NCI-H146 (cell line): ENCODE data around the gene CCDC137.
A peak's percentile ranks its signal among the peaks of the same experiment; 100 is the strongest.

Experiments used
- DNase-seq: peaks from one replicate; lab custom pipeline; 2025; lab: John Stamatoyannopoulos, UW

The CCDC137 gene

DNA sequence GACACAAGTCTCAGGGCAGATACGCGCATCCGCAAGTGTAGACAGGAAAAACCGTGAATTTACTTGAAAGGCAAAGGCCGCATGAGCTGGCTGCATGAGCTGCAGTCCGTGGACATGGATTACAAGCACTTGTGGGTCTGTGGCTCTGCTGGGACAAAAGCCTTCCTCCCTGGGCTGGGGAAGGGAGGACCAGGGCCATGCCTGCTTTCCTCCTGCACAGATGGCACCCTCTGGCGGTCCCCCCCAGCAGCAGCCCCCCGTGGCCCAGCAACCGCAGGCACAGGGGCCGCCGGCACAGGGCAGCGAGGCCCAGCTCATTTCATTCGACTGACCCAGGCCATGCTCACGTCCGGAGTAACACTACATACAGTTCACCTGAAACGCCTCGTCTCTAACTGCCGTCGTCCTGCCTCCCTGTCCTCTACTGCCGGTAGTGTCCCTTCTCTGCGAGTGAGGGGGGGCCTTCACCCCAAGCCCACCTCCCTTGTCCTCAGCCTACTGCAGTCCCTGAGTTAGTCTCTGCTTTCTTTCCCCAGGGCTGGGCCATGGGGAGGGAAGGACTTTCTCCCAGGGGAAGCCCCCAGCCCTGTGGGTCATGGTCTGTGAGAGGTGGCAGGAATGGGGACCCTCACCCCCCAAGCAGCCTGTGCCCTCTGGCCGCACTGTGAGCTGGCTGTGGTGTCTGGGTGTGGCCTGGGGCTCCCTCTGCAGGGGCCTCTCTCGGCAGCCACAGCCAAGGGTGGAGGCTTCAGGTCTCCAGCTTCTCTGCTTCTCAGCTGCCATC lies 34.9 kb downstream of the CCDC137 start:
- DNase-seq: no peak

DNA sequence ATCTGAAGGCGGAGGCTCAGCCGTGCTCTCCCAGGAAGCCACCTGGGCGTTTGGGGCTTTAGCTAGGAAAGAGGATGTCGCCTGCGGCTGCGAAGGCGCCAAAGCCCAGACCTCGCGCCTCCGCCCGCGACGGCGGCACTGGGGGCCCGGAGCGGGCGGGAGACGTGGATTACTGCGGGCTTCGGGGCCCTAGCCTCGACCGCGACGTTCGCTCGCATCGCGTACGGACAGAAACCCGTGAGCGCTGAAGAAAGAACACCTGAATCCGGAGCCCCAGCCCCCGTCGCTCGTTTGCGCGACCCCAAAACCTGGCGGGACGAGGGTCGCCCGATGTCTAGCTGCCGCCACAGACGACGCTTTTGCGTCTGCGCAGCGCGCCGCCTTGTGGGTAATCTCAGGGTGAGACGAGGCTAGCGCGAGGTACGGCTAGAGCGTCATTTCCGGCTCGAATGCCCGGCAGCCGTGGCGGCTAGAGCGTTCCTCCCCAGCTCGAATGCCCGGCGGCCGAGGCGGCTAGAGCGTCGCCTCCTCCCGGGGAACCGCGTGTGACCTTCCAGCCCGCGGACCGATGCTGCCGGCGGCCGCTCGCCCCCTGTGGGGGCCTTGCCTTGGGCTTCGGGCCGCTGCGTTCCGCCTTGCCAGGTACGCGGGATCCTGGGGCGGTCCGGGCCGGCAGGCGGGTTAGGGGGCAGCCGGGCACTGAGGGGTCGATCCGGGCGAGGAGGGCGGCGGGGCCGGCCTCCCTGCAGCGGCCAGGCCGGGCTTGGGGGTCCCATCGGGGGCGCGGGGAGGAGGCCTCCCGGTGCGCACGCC lies 36.6 kb downstream of the CCDC137 start, which contains the start of gene MRPL12:
Gene MRPL12 (plus strand): TSS at position 434 of the 813 bp plus-strand sequence. CDS start 135 bp downstream, at position 569.
- DNase-seq: peak; percentile 93

DNA sequence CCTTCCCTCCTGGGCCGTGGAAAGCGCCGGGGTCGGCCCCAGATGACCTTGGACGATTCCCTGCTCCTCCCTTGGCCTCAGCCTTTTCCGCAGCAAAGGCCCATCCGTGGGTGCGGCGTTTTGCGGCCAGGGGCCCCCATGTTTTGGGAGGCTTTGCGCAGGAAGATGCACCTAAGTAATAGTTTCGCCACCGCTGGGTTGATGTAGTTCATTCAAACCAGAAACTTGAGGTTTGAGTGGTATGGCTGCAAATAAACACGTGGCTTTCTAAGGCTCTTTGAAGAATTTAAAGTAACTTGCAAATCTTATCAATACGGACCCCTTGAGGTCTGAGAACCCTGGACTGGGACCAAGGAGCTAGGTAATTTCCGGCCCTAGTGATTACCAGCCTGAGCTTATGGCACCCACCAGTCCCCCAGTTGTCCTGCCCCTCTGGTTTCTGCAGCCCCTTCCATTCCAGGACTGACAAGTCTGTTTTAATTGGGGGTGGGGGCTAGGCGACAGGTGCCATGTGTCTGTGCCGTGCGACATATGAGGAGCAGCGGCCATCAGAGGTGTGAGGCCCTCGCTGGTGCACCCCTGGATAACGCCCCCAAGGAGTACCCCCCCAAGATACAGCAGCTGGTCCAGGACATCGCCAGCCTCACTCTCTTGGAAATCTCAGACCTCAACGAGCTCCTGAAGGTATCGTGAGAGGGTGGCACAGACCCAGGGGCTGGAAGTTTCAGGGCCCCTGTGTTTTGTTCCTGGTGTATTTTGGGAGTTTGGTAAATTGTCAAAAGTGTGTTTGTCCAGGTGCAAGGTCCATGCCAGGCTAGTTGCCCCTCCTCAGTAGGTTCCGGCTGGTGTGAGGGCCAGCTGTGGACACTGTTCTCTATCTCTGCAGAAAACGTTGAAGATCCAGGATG lies 37.5 kb downstream of the CCDC137 start:
- DNase-seq: no peak

DNA sequence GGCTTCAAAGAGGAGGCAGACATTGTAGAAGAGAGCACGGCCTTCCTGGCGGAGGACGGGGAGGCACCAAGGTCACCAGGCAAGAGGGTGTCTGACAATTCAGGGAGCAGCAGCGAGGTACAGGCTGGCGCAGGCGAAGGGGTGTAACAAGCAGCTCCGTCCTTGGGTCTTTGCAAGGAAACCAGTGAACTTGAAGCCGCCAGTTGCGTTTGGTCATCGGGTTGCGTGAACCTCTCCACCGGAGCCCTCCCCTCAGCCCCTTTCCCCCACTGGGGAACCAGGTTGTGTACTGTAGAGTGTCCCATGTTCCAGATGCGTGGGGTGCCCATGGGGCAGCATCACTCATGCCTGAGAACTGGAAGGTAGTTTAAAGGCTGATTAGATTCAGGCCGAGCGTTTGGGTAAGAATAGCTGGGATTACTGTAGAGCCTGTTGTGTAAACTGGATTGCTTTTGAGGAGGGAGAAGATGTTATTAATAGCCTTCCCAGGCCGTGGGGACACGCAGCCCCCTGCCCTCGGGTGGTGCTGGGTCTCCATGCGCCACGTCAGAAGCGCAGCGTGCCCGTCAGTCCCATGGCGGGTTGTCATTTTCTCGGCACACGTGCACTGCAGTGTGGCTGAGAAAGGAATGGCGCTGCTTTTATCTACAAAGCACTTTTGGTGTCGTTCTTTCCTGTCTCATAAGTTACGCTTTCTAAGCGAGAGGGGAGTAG lies 39.1 kb downstream of the CCDC137 start:
- DNase-seq: no peak

DNA sequence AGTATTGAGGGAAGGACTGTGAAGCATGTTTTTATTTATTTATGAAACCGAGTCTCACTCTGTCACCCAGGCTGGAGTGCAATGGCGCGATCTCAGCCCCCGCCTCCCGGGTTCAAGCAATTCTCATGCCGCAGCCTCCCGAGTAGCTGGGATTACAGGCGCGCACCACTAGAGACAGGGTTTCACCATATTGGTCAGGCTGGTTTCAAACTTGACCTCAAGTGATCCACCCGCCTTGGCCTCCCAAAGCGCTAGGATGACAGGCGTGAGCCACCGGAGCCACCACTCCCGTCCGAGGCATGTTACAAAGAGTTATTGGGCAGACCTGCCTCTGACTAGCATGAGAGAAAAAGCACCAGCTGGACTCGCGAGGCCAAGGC lies 39.7 kb downstream of the CCDC137 start:
- DNase-seq: no peak

DNA sequence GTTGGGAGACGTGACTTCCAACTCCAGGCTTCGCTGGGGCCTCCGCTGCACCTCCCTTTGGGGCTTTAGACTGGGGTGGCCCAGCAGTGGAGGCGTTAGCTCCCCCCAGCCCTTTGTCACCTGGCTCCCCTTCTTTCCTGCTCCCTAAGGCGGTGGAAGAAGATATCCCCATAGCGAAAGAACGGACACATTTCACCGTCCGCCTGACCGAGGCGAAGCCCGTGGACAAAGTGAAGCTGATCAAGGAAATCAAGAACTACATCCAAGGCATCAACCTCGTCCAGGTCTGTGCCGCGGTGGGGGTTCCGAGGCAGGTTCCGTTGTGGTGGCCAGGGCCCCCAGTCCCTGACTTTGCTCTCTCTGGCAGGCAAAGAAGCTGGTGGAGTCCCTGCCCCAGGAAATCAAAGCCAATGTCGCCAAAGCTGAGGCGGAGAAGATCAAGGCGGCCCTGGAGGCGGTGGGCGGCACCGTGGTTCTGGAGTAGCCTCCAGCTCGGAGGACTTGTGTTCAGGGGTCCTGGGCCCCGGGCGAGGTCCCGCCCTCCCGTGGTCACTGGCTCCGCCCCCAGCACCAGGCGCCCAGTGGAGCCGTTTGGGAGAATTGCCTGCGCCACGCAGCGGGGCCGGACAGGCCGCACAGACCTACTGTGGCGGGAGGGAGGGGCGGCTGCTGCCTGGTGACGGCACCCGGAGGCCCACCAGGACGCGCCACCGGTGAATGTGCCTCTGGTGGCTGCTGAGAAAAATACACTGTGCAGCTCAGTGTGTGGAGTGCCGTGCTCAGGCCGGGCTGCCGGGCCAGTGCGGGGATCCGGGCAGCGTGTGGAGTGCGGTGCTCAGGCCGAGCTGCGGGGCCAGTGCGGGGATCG lies 40.5 kb downstream of the CCDC137 start:
- no peak for DNase-seq

DNA sequence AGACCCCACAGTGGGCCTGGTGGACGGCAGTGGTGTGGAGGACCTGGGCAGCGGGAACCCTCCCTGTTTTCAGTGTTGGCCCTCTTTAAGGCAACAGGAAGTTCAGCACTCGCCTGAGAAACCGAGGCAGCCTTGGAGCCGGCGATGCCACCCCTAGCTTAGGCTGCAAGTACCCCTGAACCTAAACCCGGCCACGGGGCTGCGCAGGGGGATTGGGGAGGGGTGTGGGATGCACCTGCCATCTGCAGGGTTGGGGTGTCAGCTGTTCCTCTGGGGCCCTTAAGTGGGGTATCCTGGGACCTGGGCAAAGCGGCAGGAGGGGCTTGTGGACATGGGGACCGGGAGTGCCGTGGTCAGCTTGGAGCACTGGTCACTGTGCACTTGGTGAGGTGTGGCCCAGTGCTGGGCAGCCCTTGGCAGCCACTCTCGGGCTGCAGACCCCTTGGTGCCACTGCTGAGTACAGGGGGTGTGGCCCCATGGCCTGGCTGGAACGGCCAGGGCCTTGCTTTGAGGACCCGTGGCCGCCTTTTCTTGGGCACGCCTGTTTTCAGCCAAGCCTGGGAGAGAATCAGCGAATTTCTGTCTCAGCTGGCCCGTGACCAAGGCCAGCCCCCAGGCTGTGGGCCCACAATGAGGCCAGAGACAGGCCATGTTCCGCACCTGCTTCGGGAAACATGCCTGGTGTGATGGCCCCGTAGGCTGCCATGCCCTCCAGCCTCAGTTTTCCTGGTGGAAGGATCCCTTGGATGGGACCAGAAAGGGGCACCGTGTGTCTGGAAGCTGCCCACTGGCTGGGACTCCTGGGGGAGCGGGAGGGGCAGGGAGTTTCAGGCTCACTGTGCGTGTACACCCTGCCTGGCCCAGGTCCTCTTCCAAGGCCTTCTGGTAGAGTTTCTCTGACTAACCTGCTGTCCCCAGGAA lies 41.4 kb downstream of the CCDC137 start:
- no peak for DNase-seq

DNA sequence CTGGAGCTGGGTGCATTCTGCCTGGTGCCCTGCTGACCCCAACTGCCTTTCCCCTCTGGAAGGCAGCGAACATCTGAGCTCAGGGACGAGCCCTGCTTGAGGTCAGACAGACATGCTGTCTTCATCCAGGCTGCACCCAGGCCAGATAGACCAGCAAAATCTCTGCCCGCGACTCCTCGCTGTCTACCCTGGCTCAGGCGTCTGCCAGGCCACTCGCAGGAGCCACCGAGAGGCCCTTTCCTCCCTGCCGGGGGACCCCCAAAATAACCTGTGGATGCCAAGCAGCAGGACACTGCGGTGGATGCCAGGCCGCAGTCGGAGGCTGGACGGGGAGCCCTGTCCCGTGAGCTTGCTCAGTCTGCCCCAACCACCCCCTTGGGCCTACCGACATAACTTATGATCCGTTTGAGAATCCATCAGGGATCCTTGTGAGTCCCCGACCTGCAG lies 42.2 kb downstream of the CCDC137 start:
- DNase-seq: no peak

DNA sequence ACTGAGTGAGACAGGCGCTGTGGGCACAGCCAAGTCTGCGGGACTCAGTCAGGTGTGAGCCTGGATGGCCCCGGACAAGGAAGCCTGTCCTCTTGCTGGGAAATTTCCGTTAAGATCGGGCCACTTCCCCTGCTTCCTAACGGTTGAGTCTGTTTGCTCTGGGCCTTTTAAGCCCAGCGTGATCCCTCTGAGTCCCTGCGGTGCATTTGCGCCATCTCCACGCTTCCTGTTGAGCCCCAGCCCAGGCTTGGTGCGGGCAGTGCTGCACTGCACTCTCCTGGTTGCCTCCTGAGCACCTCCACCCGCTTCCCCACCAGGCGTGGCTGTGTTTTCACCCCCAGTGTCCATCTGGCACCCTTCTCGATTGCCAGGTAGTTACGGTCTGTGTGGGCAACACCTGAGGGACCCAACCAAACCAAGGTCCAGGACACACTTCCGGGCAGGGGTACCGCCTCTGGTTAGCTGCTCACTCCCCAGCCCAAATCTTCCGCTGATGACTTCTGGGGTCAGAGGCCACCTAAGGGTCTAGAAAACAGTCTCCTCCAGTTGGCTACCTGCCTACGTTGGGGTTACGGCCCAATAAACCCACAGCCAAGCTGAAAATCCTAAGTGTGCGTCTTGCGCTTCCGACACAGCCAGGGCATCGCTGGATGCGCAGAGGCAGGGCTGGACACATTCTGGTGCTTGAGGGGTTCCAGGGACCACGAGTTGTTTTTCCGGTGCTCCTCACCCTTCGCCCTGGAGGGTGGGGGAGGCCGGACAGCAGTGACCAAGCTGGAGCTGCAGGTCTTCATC lies 44.2 kb downstream of the CCDC137 start:
- DNase-seq: peak; percentile 79

DNA sequence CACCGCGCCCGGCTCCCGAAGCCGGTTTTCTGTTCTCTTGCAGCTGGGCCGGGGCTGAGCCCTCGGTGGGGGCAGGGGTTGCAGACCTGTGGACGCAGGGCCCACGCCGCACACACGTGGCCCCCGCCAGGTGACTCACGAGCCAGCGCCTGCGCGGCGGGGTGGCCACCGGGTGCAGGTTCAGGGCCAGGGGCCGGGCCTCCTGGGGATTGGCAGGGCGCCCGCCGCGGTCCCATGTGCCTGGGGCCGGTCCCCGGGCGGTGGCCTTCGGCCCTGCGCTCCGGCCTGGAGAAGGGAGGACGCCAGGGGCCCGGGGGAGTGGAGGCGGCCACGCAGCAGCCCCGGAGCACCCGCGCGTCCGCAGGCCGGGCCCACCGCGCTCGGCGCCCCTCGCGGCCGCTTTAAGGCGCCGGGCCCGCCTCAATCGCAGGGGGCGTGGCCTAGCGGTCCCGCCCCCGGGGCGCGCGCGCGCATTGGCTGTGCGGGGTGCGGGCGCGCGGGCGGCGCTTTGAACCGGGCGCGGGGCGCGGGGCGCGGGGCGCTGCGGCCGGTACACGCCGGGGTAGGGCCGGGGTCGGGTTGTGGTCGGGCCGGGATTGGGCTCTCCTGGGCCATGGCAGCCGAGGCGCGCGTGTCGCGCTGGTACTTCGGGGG lies 45.4 kb downstream of the CCDC137 start, which contains the start of gene SLC25A10:
Gene SLC25A10 (plus strand): TSS at position 471 of the 654 bp plus-strand sequence. CDS start 143 bp downstream, at position 614.
- peak; percentile 89 for DNase-seq

DNA sequence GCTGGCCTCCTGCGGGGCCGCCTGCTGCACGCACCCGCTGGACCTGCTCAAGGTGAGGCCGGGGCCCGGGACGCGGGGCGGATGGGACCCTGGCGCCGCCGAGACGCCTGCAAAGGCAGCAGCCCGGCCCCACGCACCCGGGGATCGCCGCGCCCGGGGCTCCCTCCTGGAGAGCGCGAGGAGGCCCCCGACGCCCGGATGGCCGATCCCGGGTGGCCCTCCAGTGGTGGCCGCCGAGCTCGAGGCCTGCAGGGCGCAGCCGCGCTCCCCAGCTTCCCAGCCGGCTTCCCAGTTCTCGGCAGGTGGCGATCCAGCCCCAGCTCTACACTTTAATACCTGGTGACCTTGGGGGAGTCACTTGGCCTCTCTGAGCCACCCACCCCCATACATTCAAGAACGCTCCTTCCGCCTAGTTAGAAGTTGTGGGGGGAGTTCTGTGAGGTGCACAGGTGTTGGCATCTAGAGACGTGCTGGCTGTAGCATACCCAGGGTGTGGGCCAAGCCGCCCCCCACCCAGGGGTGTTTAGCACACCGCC lies 46.0 kb downstream of the CCDC137 start:
- DNase-seq: peak; percentile 48

DNA sequence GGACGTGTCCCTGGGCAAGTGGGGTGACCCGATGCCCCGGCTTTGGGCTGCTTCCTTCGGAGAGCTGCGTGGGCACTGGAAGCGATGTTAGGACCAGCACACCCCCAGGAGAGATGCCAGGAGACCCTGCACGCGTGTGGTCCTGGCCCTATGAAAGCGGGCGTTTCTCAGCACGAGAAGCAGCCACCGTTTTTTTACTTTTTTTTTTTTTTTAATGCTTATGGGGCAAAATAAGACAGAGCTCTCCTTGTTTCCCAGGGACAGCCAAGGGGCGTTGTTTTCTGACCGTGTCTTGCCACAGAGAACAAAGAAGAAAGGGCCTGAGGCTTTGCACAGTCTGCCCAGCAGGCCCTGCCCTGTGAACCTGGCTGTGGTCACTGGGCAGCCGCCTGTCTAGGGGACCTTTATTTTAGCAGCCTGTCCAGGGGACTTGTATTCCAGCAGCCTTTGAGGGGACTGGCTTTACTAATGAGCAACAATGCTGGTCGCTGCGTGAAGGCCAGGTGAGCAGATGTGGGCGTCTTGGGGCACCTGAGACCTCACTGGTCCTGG lies 46.5 kb downstream of the CCDC137 start:
- peak; percentile 49 for DNase-seq

DNA sequence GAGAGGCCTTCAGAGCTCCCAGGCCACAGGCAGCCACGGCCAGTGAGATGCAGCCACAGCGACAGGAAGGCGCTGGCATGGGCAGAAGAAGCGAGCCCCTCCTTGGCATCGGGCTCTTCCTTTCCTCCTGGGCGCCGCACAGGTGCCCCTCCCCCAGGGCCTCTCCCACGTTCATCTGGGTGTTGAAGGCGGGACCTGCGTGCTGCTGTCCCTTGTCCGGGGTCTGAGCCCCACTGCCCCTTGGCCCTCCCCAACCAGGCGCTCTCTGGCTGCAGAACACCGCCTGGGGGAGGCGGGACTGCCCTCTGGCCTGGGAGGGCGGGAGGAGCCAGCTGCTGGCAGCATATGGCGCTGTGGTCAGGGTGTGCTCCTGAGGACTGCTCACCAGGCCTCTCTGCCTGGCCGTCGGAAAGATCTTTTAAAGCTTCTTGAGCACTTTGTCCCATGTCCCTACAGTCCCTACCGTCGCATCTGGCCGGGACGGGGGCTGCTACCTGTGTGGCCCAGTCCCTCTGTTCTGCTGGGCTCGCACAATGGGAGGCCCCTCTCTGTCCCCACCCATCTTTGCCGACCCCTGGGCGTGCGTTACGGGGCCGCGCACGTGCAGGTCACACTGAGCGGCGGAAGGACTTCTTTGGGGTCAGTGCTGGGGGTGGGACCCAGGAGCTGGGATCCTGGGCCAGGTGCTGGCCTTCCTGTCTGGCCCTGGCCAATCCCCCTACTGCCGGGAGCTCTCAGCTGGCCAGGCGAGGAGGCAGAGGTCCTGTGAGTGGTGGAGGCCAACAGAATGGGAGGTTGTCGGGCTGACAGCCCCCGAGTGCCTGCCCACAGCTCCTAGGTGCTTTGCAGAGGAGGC lies 47.2 kb downstream of the CCDC137 start:
- peak; percentile 35 for DNase-seq

DNA sequence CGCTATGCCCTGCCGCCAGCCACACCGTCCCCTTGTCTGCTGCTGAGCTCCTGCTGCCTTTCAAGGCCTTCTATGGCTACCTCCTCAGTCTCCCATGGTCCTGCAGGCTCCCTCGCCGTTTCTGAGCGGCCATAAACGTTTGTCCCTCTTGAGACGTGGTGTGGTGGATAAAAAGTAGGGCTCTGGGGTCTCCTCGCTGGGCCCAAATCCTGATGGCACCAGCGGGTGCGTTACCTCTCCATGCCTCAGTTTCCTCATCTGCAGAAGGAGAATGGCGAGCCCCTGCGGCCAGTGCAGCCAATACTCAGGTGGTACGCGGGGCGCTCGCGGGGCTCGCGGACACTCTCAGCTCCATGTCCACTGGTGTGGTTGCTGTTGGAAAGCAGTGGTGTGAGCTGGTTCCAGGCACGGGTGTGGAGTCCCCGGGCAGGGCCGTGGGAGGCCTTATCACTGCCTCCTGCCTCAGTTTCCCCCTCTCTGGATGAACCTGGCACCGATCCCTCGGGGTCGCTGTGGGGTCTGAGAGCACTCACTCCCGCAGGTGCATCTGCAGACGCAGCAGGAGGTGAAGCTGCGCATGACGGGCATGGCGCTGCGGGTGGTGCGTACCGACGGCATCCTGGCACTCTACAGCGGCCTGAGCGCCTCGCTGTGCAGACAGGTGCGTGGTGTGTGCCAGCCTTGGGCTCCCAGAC lies 48.0 kb downstream of the CCDC137 start:
- no peak for DNase-seq

DNA sequence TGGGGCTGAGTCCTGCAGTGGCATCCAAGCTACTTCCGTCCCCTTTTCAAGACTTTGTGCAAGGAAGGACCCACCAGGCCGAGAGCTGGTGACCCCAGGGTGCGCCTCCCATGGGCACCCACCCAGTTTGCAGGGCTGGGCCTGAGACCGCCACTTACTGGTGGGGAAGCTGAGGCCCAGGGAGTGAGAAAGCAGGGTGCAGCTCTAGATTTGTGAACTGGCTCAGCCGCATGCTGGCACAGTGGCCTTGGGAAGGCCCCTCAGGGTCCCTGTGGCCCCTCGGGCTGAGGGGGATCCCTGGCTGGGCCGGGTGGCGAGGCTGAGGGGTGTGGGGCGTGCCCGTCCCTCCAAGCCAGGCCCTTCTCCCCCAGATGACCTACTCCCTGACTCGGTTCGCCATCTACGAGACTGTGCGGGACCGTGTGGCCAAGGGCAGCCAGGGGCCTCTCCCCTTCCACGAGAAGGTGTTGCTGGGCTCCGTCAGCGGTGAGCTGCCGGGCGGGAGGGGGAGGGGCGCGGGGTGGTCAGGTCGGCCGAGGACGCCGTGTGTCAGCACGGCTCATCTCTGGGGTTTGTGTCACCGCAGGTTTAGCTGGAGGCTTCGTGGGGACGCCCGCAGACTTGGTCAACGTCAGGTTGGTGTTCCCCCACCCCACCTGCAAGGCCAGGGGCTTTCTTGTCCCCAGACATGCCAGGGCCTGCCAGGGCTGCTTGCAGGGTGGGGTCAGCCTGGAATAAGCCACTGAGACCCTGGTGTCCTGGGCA lies 48.8 kb downstream of the CCDC137 start:
- DNase-seq: no peak
